ENCODE data around the gene B3GALNT2. TPM values are rescaled to one million over a fixed set of nuclear protein-coding genes. Genes with fewer than 3 reads are reported as not detected.
"Not testable (repeated sequence)": the region's sequence is repeated elsewhere in the genome, so short reads cannot be mapped to it uniquely, and the experiment has no call there.

B3GALNT2 gene
- polyA plus RNA-seq, 1 donor (not counting 4 experiments of a cell fraction or from before 2014, with no cell fraction given) = 30.5 TPM

- DNase-seq (ENCODE audit: low read depth, low spot score) (no peak), FAIRE-seq (no peak)
- Histone ChIP-seq H3K27me3 (ENCODE audit: control insufficient read depth, extremely low read depth, insufficient read depth, low read length) (no peaks in the 10 kb centered on the region), H4K20me1 (ENCODE audit: control insufficient read depth, extremely low read depth, insufficient read depth, low read length) (no peaks in the 10 kb centered on the region), H3K79me2 (ENCODE audit: control insufficient read depth, insufficient read depth, low read length) (no peaks in the 10 kb centered on the region), H3K4me1 (ENCODE audit: control insufficient read depth, extremely low read depth, insufficient read depth, low read length) (no peaks in the 10 kb centered on the region), H3K9me1 (ENCODE audit: control insufficient read depth, extremely low read depth, insufficient read depth, low read length) (no peaks in the 10 kb centered on the region), H3K9ac (ENCODE audit: control insufficient read depth, extremely low read depth, insufficient read depth, low read length) (no peak overlapping the region), H3K4me2 (ENCODE audit: control insufficient read depth, extremely low read depth, insufficient read depth, low read depth, low read length) (no peak overlapping the region), H2AFZ (ENCODE audit: control insufficient read depth, low read length) (no peak overlapping the region), H3K4me3 (ENCODE audit: control insufficient read depth in 2 of 3, extremely low read depth in 1 of 3, insufficient read depth in 2 of 3, low read depth in 1 of 3, low read length in 3 of 3) (no peak overlapping the region), H3K9me3 (ENCODE audit: control insufficient read depth, low read depth, low read length) (no peaks in the 10 kb centered on the region), H3K36me3 (ENCODE audit: control insufficient read depth in 2 of 2, extremely low read depth in 1 of 2, insufficient read depth in 2 of 2, low read length in 2 of 2) (no peaks in the 10 kb centered on the region), H3K27ac (ENCODE audit: control insufficient read depth, insufficient read depth, low read length) (no peak overlapping the region)
- TF ChIP-seq EZH2 (IDR thresholded peaks at IDR 0.05; ENCODE audit: low read length) = no peak
- TF ChIP-seq CTCF (optimal IDR thresholded peaks at IDR 0.05 in 1 of 3, IDR thresholded peaks at IDR 0.05 in 1 of 3, conservative IDR thresholded peaks at IDR 0.05 in 1 of 3; ENCODE audit: extremely low read depth in 1 of 3, insufficient read depth in 2 of 3, low read length in 3 of 3) = no peak
- dilution Hi-C loops (cut with MboI; ENCODE audit: extremely low pct_ligation_motif_present, low sequenced_read_pairs) = no loop called here
Observed at GRCh38 chr1:235552146-235552716, 48.0 kb upstream of the B3GALNT2 start.

GRCh38 chr1:235549351-235550139 lies 45.3 kb upstream of the B3GALNT2 start:
- no peaks in the 10 kb centered on the region for H3K36me3 ChIP-seq (ENCODE audit: control insufficient read depth in 2 of 2, extremely low read depth in 1 of 2, insufficient read depth in 2 of 2, low read length in 2 of 2)
- H3K79me2 ChIP-seq (ENCODE audit: control insufficient read depth, insufficient read depth, low read length) = no peaks in the 10 kb centered on the region
- no peak overlapping the region for H3K4me3 ChIP-seq (ENCODE audit: control insufficient read depth in 2 of 3, extremely low read depth in 1 of 3, insufficient read depth in 2 of 3, low read depth in 1 of 3, low read length in 3 of 3)
- H3K9me1 ChIP-seq (ENCODE audit: control insufficient read depth, extremely low read depth, insufficient read depth, low read length) = no peaks in the 10 kb centered on the region
- H4K20me1 ChIP-seq (ENCODE audit: control insufficient read depth, extremely low read depth, insufficient read depth, low read length) = no peaks in the 10 kb centered on the region
- no peaks in the 10 kb centered on the region for H3K4me1 ChIP-seq (ENCODE audit: control insufficient read depth, extremely low read depth, insufficient read depth, low read length)
- TF ChIP-seq CTCF (optimal IDR thresholded peaks at IDR 0.05 in 1 of 3, IDR thresholded peaks at IDR 0.05 in 1 of 3, conservative IDR thresholded peaks at IDR 0.05 in 1 of 3; ENCODE audit: extremely low read depth in 1 of 3, insufficient read depth in 2 of 3, low read length in 3 of 3) (no peak), EZH2 (IDR thresholded peaks at IDR 0.05; ENCODE audit: low read length) (no peak)
- H2AFZ ChIP-seq (ENCODE audit: control insufficient read depth, low read length) = no peak overlapping the region
- FAIRE-seq = no peak
- no peaks in the 10 kb centered on the region for H3K9me3 ChIP-seq (ENCODE audit: control insufficient read depth, low read depth, low read length)
- no peak overlapping the region for H3K4me2 ChIP-seq (ENCODE audit: control insufficient read depth, extremely low read depth, insufficient read depth, low read depth, low read length)
- DNase-seq (ENCODE audit: low read depth, low spot score) = no peak
- no peak overlapping the region for H3K27ac ChIP-seq (ENCODE audit: control insufficient read depth, insufficient read depth, low read length)
- no peaks in the 10 kb centered on the region for H3K27me3 ChIP-seq (ENCODE audit: control insufficient read depth, extremely low read depth, insufficient read depth, low read length)
- dilution Hi-C loops (cut with MboI; ENCODE audit: extremely low pct_ligation_motif_present, low sequenced_read_pairs) = no loop called here
- H3K9ac ChIP-seq (ENCODE audit: control insufficient read depth, extremely low read depth, insufficient read depth, low read length) = no peak overlapping the region

GRCh38 chr1:235546369-235547155 lies 42.3 kb upstream of the B3GALNT2 start:
- DNase-seq (ENCODE audit: low read depth, low spot score); H3K4me1 ChIP-seq (ENCODE audit: control insufficient read depth, extremely low read depth, insufficient read depth, low read length); H3K9me1 ChIP-seq (ENCODE audit: control insufficient read depth, extremely low read depth, insufficient read depth, low read length); H3K4me2 ChIP-seq (ENCODE audit: control insufficient read depth, extremely low read depth, insufficient read depth, low read depth, low read length); FAIRE-seq; H3K36me3 ChIP-seq (ENCODE audit: control insufficient read depth in 2 of 2, extremely low read depth in 1 of 2, insufficient read depth in 2 of 2, low read length in 2 of 2); H3K27me3 ChIP-seq (ENCODE audit: control insufficient read depth, extremely low read depth, insufficient read depth, low read length); dilution Hi-C loops (cut with MboI; ENCODE audit: extremely low pct_ligation_motif_present, low sequenced_read_pairs); H3K79me2 ChIP-seq (ENCODE audit: control insufficient read depth, insufficient read depth, low read length); H3K4me3 ChIP-seq (ENCODE audit: control insufficient read depth in 2 of 3, extremely low read depth in 1 of 3, insufficient read depth in 2 of 3, low read depth in 1 of 3, low read length in 3 of 3); H3K9me3 ChIP-seq (ENCODE audit: control insufficient read depth, low read depth, low read length); H3K27ac ChIP-seq (ENCODE audit: control insufficient read depth, insufficient read depth, low read length); H3K9ac ChIP-seq (ENCODE audit: control insufficient read depth, extremely low read depth, insufficient read depth, low read length); H4K20me1 ChIP-seq (ENCODE audit: control insufficient read depth, extremely low read depth, insufficient read depth, low read length); H2AFZ ChIP-seq (ENCODE audit: control insufficient read depth, low read length): not testable (repeated sequence)
